GM11168 (cell line): ENCODE data around the gene SLC4A3.

Experiments
- in situ Hi-C: fragments of 300-500 bp; cut with MboI; formaldehyde crosslinking; loops from one replicate; pipeline ENCODE4 v1.12.0; 2022; ENCODE audit warnings: low sequenced_read_pairs; ENCODE audit not compliant: unreplicated experiment

Gene SLC4A3, protein sequence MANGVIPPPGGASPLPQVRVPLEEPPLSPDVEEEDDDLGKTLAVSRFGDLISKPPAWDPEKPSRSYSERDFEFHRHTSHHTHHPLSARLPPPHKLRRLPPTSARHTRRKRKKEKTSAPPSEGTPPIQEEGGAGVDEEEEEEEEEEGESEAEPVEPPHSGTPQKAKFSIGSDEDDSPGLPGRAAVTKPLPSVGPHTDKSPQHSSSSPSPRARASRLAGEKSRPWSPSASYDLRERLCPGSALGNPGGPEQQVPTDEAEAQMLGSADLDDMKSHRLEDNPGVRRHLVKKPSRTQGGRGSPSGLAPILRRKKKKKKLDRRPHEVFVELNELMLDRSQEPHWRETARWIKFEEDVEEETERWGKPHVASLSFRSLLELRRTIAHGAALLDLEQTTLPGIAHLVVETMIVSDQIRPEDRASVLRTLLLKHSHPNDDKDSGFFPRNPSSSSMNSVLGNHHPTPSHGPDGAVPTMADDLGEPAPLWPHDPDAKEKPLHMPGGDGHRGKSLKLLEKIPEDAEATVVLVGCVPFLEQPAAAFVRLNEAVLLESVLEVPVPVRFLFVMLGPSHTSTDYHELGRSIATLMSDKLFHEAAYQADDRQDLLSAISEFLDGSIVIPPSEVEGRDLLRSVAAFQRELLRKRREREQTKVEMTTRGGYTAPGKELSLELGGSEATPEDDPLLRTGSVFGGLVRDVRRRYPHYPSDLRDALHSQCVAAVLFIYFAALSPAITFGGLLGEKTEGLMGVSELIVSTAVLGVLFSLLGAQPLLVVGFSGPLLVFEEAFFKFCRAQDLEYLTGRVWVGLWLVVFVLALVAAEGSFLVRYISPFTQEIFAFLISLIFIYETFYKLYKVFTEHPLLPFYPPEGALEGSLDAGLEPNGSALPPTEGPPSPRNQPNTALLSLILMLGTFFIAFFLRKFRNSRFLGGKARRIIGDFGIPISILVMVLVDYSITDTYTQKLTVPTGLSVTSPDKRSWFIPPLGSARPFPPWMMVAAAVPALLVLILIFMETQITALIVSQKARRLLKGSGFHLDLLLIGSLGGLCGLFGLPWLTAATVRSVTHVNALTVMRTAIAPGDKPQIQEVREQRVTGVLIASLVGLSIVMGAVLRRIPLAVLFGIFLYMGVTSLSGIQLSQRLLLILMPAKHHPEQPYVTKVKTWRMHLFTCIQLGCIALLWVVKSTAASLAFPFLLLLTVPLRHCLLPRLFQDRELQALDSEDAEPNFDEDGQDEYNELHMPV

DNA sequence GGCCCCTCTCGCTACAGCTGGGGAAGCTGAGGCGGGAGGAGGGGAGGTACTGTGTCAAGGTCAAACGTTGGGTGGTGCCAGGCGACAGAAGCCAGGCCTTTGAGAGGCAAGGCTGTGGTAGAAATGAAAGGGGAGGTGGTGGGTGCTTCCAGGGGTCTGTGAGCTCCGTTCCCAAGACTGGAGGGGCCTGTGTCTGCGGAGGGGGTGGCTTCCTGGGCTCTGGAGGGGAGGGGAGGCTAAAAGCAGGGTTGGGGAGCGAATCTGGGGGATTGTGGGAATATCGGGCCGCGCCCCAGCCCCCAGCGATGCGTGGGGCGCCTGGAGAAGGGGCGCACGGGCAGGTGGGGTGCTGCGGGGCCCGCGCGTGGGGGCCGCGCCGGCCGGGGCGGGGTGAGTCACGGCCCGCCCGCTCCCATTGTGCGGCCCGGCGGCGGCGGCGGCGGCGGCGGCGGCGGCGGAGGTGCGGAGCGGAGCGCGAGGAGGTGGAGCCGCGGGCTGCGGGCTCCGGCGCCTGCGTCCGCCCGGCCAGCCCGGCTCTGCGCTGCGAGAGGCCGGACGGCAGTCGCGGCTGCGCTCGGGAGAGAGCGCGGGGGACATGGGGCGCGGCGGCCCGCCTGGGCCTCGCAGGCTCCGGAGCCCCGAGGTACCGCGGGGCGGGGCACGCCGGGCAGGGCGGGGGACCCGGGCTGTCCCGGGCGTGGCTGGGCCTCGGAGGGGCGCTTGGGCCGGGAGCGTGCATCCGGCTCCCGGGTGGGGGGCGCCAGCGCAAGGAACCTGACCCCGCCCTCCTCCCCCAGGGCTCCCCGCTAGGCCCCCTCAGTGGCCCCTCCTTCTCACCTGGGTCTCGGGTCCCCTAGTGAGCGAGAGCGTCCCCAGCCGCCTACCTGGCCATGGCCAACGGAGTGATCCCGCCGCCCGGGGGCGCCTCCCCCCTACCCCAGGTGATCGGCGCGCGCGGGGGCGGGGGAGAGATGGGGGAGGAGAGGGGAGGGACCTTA, at the start of gene SLC4A3:
Gene SLC4A3, plus strand, starts transcription at position 528 of the 998 bp plus-strand sequence. Its CDS starts 363 bp downstream, at position 891.
- in situ Hi-C loops: no loop called here

DNA sequence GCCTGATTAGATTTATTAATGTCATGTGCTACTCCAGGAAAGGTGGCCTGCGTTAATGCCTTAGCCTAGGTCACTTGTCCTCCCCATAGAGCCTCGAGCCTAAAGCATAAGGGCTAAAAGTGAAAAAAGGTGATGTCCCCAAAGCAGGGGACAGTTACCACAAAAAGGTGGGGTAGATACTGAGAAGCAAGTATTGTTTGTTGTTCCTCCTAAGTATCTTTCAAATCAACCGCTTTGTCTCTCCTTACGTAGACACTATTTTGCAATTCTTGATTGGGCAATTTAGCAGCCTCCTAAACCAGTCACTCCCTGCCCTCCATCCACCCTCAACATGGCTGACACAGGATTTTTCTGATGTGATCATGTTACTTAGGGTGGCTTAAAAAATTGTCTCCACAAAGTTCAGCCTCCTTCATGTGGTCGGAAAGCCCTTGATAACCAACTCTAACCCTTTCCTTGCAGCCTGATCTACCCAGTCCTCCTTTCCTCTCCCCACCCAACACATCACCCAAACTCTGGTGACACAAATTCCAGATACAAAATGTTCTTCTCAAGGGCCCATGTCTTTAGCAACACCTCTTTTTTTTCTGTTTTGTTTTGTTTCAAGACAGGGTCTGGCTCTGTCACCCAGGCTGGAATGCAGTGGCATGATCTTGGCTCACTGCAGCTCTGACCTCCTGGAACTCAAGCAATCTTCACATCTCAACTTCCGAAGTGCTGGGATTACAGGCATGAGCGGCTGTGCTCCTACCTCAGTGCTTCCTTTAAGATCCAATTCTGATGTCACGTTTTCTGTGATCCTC, 48.4 kb upstream of the SLC4A3 start:
- in situ Hi-C loops: no loop called here

DNA sequence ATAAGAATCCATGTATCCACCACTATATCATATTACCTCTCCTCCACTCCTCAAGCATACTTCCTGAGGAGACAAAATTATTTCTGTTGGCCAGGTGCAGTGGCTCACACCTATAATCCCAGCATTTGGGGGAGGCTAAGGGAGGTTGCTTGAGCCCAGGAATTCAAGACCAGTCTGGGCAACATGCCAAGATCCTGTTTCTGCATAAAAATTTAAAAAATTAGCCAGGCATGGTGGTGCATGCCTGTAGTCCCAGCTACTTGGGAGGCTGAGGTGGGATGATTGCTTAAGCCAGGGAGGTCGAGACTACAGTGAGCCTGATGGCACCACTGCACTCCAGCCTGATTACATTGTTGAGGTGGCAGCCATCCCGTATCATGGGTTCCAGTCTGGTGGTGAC, 46.1 kb upstream of the SLC4A3 start:
- in situ Hi-C loops: no loop called here

DNA sequence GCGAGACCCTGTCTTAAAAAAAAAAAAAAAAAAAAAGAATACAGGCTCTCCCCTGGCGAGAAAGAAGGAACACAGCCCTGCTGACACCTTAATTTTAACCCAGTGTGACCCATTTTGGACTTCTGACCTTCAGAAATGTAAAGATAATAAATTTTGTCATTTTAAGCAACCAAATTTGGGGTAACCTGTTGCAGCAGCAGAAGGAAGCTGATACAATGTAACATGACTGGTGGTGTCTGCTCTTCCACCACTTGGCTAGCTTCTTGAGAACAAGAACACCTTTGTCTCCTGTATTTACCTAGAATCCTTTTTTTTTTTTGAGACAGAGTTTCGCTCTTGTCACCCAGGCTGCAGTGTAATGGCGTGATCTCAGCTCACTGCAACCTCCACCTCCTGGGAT, 36.3 kb upstream of the SLC4A3 start:
- in situ Hi-C loops: no loop called here

DNA sequence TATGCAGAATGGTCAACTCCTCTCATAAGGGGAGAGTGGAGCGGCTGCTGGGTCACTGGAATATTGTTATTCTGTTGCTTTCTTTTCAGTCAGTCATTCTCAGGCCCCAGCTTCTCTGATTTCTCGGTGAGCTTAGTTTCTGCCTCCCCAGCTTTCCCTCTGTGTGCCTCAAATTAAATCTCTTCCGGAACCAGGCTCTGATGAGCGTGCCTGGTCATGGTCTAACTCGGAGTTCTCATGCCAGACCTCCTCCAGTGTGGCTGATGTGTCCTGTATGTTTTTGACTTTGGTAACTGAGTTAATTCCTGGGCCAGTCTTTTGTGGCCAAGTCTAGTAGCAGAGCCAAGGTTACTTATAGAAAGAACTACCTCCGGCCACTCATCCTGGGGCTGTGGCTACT, 34.7 kb upstream of the SLC4A3 start:
- in situ Hi-C loops: no loop called here

DNA sequence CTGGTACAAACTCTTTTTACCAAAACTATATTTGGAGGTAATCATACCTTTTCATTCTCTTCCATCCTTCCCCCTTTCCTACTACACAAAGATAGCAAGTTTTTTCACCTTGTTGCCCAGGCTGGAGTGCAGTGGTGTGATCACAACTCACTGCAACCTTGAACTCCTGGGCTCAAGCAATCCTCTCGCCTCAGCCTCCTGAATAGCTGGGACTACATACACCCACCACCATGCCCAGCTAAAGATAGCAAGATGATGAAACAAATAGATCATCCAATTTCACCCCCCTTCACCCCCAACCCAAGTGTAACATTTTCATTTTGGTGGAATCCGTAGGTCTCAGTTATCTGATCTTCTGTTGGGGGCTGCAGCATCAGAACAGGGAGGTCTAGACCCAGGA, 34.3 kb upstream of the SLC4A3 start:
- in situ Hi-C loops: no loop called here

DNA sequence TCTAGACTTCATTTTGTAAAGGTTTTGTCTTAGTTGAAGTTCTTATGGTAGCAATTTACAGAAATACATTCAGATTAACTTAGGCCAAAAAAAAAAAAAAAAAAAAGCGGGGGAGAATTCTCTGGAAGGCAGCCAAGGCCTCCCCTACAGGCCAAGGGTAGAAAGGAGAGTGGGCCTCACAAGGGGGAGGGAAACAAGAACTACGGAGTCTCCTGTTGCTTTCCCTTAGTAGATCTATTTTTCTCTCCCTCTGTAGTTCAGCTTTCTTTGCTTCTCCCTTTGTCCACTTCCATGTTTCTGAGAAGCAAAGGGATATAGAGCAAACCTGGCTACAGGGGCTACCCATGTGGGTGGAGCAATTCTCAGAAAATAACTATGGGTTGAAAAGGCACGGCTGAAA, 32.2 kb upstream of the SLC4A3 start:
- in situ Hi-C loops: no loop called here

DNA sequence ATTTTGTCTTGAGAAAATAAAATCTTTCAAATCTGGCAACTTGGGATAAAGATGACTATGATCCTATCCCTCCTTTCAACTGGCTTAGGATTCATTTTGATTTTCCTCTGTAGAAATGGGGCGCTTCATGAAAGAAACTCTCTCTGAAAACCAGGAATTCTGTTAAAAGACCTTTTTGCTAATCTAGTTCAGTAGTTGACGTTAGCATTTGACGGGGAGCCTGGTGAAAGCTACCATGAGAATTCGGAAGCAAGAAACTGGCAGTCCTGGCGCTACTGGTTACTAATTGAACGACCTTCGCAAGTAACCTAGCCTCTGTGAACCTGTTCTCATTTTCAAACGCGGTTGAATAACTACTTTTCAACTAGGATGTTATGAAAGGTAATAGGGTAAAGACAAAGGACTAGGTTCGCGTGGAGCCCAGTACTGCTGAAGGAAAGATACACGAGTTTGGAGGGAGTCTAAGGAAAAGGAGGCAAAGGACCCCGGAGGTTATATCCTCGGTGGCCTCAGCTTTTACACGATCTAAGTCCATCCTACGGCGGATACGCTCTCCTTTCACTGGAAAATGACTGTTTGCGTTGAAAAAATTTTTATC, 30.4 kb upstream of the SLC4A3 start:
- in situ Hi-C loops: no loop called here

DNA sequence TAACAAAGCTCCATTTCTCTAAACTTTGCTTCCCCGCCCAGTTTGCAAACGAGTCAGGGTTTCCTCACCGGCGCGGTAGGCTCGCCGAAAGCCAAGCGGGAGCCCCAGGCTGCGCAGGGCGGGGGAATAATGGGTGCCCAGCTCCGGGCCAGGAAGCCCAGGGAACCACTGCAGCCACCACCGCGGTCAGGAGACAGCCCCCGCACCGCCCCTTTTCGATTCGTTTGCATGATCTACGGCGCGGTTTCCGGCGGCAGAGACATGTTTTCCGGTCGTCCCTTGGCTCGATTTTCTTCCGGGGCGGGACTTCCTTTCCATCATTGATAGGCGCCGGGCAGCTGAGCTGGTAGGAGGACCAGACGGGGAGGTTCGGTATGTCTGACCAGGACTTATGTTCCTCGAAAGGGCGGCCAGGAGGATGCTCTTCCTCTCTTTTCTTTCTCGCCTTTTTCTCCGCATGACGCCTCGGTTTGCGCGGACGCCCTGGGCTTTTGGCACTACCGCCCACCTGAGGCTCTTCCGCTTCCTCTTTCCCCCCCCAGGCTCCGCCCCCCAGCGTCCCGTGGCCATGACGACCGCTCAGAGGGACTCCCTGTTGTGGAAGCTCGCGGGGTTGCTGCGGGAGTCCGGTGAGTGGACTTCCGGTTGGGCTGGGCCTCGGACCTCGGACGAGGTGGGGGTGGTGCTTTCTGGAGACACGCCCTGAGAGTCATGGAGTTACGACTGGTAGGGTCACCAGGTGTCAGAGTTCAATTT, 29.7 kb upstream of the SLC4A3 start, which contains the start of gene STK11IP:
Gene STK11IP, plus strand, starts transcription at position 306 of the 756 bp plus-strand sequence. Its CDS starts 263 bp downstream, at position 569.
- in situ Hi-C loops: no loop called here

DNA sequence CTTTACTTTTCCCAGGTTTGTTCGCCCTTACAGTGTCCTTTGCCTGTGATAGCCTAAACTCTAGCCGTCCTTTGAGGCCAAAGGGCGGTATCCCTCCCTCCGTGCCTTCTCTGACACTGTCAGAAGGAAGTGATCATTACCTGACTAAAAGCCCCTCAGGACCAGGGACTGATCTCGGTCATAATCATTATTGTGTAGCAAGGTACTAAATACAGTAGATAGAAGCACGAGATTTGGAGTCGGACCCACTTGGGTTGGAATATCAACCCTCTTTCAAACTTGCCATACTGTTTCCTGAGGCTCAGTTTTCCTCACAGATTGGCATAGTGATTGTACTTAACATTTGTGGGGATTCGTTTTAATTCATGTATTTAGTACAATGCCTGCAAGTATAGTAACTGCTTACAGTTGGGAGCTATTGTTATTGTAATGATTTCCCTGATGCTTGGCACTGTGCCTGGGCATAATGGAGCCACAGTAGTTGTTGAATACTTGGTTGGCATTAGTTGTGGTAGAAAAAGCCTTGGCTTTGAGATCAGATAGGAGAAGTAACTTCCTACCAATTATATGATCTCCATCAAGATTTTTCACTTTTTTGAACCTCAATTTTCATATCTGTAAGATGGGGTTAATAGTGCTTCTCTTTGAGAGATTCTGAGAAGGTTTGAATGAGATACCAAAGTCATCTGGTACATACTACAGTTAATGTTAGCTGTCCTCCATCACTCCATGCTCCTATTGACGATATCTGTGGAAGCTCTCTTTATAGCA, 28.9 kb upstream of the SLC4A3 start:
- in situ Hi-C loops: no loop called here

DNA sequence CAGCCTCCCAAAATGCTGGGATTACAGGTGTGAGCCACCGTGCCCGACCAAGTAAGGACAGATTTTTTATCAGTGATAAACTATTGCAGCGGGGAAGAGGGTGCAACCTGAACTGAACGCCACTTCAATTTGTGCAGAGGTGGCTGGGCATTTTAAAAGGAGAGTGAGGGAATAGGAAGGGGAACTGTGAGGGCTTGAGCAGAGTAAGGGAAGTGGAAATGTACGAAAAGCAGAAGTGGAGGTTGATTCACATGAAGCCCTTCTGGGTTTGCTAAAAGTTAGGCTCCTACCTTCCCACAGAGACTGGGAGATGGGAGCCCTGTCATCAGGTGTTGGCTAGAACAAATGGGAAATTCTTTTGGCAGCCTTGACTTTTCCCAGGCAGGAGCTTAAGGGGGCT, 23.7 kb upstream of the SLC4A3 start:
- in situ Hi-C loops: no loop called here

DNA sequence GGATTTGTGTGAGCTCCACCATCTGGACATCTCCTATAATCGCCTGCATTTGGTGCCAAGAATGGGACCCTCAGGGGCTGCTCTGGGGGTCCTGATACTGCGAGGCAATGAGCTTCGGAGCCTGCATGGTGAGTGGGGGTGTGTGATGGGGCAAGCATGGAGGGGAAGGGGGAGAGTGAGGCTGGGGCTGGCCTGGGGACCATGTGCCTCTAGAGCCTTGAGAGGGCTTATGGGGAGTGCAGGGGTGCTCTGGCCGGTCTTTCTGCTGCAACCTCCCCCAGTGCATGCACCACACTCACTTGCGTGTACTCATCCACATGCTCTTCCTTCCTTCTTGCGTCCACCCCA, 21.8 kb upstream of the SLC4A3 start:
- in situ Hi-C loops: no loop called here

DNA sequence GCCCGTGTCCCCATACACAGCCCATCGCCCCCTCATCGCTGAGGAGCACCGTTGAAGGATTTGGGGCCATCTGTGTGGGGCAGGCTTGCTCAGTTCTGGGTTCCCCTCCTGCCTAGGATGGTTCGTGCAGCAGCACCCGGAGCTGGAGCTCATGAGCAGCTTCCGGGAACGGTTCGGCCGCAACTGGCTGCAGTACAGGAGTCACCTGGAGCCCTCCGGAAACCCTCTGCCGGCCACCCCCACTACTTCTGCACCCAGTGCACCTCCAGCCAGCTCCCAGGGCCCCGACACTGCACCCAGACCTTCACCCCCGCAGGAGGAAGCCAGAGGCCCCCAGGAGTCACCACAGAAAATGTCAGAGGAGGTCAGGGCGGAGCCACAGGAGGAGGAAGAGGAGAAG, 19.5 kb upstream of the SLC4A3 start:
- in situ Hi-C loops: no loop called here

DNA sequence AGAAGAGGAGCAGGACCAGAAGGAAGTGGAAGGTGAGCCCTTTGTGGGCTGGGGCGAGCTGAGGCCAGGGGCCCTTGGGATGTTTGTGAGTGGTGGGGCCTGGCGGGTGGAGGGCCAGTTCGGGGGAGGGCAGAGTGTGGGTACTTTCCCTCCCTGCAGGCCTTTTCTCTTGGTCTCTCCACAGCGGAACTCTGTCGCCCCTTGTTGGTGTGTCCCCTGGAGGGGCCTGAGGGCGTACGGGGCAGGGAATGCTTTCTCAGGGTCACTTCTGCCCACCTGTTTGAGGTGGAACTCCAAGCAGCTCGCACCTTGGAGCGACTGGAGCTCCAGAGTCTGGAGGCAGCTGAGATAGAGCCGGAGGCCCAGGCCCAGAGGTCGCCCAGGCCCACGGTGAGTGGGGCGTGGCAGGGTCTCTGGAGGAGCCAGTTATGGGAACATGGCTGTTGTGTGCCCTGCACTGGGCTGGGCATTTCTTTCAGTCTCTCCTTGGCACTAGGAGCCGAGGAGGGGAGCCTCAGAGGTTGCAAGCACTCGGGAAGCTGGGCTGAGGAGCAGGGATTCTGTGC, 18.9 kb upstream of the SLC4A3 start:
- in situ Hi-C loops: no loop called here

DNA sequence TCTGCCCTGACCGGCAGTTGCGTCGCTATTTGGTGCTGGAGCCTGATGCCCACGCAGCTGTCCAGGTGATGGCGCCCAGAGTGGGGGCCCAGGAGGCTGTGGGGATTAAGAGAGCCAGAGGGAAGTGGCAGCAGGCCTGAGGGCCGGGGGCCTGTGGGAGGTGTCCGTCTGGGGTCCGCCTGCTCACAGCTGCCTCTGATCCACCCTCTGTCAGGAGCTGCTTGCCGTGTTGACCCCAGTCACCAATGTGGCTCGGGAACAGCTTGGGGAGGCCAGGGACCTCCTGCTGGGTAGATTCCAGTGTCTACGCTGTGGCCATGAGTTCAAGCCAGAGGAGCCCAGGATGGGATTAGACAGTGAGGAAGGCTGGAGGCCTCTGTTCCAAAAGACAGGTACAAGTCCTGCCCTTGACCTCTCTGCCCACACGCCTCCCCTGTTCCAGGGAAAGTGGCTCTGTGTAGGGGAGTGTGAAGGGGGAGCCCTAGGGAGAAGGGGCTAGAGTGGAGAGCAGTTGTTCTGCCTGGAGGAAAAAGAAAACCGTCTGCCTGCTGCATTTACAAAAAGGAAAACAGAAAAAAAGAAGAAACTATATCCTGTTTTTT, 18.2 kb upstream of the SLC4A3 start:
- in situ Hi-C loops: no loop called here

DNA sequence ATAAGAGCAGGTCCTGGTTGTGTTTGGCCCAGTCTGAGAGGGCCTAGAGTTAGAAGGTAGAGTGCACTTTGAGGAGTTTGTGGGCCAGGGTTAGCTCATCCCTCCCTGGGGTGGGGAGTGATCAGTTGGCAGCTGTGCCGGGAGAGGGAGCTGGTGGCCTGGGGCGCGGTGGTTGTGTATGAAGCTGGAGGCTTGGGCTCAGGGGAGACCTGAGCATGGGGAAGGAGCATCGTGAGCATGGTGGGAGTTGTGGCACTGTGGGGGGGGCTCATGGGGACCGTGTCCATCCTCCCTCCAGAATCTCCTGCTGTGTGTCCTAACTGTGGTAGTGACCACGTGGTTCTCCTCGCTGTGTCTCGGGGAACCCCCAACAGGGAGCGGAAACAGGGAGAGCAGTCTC, 16.1 kb upstream of the SLC4A3 start:
- in situ Hi-C loops: no loop called here
